ENCODE data around the gene SCN4A.

Gene SCN4A

GRCh38 chr17:63934183-63935112 is 38.3 kb downstream of the SCN4A start:
- DNase-seq (ENCODE audit: insufficient read length) = no peak
- FAIRE-seq = no peak
- TF ChIP-seq POLR2A (IDR thresholded peaks at IDR 0.05; ENCODE audit: low read depth, low read length) (no peak), TAF1 (IDR thresholded peaks at IDR 0.05; ENCODE audit: borderline replicate concordance, low read depth, low read length) (no peak), POLR2AphosphoS5 (IDR thresholded peaks at IDR 0.05; ENCODE audit: low read depth, low read length) (no peak)

DNA sequence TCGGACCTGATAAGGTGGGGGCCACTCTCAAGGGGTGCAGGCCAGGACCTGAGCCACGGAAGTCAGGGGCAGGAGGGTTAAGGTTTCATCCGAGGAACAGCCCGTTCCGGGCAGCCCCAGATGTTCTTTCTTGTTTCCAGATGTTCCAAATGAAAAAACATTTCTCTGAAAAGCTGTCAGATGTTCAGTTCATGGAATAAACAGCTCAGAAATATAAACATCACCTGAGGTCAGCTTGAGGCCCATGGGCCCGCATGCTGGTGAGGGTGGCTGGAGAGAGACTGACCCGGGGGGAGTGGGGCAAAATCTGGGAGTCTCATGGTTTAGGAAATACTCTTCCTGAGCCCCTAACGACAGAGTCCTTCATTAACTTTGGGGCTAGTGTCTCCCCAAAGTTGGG is 39.1 kb downstream of the SCN4A start:
- DNase-seq (ENCODE audit: insufficient read length) = no peak
- no peak for FAIRE-seq
- TF ChIP-seq TAF1 (IDR thresholded peaks at IDR 0.05; ENCODE audit: borderline replicate concordance, low read depth, low read length) (no peak), POLR2A (IDR thresholded peaks at IDR 0.05; ENCODE audit: low read depth, low read length) (no peak), POLR2AphosphoS5 (IDR thresholded peaks at IDR 0.05; ENCODE audit: low read depth, low read length) (no peak)

GRCh38 chr17:63932721-63933120 is 40.0 kb downstream of the SCN4A start:
- TF ChIP-seq POLR2A (IDR thresholded peaks at IDR 0.05; ENCODE audit: low read depth, low read length) (no peak), TAF1 (IDR thresholded peaks at IDR 0.05; ENCODE audit: borderline replicate concordance, low read depth, low read length) (no peak)
- FAIRE-seq = no peak

DNA sequence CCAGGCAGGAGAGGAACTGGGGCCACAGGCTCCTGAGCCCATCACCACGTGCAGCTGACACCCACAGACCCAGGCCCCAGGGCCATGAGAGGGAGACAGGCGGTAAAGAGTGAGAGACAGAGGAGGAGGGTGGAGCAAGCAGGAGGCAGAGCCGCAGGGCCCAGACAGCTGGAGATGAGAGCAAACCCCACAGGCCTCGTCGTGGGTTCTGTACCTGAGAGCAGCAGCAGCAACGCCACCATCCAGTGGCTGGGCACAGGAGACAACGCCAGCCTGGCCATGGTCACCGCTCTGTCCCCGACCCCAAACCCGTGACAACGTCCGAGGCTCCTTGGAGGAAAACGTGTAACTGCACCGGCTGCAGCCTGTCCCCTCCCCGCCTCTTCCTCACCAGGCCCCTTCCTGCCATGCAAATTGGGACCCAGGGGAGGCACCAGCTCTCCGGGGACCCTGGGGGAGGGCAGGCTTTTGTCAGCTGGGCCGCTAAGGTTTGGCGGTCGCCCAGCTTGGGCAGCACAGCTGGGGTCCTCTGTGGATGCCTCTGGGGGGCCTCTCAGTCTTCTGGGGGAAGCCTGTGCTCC is 40.6 kb downstream of the SCN4A start, which contains the start of gene CD79B:
TSS of gene CD79B (minus strand) at position 351 of the 581 bp plus-strand sequence. CDS start at position 281, 70 bp downstream.
- FAIRE-seq (peak; percentile 97), DNase-seq (ENCODE audit: insufficient read length) (peak; percentile 98)
- TF ChIP-seq POLR2A (IDR thresholded peaks at IDR 0.05; ENCODE audit: low read depth, low read length) (peak; percentile 82), TAF1 (IDR thresholded peaks at IDR 0.05; ENCODE audit: borderline replicate concordance, low read depth, low read length) (no peak; the same call in 1 of the 2 replicates), POLR2AphosphoS5 (IDR thresholded peaks at IDR 0.05; ENCODE audit: low read depth, low read length) (peak; percentile 73)

More at GRCh38 chr17:63932721-63933120, 40.0 kb downstream of the SCN4A start:
- DNase-seq (ENCODE audit: insufficient read length) = no peak

DNA sequence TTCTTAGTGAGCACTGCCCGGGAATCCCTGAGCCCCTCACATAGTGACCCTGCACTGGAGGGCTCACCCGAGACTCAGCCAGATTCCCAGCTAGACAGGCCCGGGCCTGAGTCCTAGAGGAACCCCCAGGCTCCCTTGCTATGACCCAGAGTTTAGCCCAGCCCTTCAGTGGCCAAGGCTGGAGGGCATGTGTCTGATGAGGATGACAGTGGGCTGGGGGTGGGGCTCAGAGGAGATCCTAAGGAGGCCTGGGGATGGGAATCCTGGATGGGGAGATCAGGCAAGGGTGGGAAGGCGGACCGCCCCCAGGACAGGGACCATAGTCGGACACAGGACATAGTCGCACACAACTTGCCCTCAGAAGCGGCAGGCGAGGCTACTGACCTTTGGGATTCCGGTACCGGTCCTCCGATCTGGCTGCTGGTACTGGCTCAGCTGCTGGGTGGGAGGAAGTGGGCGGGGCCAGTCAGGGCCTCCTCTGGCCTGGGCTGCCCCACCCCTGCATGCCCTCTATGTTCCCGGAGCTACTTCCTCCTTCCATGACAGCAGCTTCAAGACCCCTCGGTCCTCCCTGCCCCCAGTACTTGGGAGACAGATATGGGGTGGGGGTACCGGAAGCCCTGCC is 41.7 kb downstream of the SCN4A start:
- TF ChIP-seq TAF1 (IDR thresholded peaks at IDR 0.05; ENCODE audit: borderline replicate concordance, low read depth, low read length) (no peak), POLR2A (IDR thresholded peaks at IDR 0.05; ENCODE audit: low read depth, low read length) (no peak; the same call in 1 of the 2 replicates), POLR2AphosphoS5 (IDR thresholded peaks at IDR 0.05; ENCODE audit: low read depth, low read length) (no peak)
- DNase-seq (ENCODE audit: insufficient read length) (peak; percentile 86), FAIRE-seq (peak; percentile 90)

DNA sequence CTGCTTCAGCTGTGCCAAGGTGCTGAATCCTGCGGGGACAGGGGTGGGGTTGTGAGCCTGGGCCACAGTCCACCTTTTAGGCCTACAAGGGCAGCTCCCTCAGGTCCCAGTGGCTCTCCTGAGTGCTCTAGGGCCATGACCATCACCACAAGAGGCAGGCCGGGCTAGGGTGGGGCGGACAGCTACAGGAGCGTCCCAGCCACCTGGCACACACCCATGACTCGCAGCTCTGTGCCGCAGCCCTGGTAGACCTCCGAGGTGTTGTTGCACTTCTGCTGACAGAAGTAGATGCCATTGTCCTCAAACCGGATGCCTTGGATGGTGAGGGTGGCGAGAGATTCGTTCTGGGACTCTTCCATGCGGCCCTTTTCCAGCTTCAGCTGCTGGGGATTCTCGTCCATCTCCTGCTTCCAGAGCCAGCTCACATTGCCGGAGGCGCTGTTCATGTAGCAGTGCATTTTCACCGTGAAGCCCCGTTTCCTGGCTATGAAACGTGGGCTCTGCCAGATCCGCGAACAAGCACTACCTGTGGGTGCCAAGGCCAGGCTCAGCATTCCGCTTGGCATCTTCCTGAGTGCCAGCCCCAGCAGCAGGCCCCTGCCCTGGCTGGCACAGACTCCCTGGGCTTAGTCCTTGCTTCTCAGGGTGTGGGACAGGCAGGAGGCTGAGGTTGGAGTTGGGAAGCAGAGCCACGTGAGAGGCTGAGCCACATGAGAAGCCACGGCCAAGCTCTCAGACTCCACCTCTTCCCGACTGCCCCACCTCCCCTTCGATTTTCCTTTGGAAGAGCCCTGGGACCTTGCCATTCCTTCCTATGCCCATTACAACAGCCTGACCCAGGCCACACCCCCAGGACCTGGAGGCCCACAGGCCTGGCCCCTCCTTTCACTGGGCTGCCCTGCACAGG is 42.6 kb downstream of the SCN4A start:
- DNase-seq (ENCODE audit: insufficient read length) (no peak), FAIRE-seq (no peak)
- TF ChIP-seq POLR2AphosphoS5 (IDR thresholded peaks at IDR 0.05; ENCODE audit: low read depth, low read length) (no peak), TAF1 (IDR thresholded peaks at IDR 0.05; ENCODE audit: borderline replicate concordance, low read depth, low read length) (no peak), POLR2A (IDR thresholded peaks at IDR 0.05; ENCODE audit: low read depth, low read length) (no peak)

DNA sequence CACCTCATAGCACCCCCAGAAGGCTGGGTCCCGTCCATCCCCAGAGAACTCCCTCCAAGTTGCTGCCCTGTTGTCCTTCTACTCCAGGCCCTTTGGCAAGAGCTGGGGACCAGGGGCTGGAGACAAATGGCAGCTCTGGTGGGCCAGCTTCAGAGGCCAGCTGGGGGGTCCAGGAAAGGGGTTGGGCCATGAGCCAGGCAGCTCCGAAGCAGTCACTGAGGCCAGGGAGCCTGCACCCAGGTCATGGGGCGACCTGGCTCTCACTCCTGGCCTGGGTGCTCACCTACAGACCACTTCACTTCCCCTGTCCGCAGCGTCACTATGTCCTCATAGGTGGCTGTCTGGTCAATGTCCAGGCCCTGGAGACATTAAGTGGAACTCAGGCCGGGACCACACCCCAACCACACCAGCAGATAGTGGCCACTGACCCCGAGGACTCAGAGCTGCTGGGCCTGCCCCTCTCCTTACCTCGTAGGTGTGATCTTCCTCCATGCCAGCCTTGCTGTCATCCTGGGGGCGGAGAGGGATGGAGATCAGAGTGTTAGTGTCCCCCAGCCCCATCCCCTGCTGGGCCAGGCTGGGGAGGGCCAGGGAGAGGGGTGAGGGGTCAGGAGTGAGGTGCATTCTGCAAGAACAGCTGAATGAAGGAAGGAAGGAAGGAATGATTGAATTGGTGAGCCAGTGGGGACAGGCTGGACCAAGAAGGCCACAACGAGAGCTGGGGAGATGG is 43.6 kb downstream of the SCN4A start:
- FAIRE-seq (no peak), DNase-seq (ENCODE audit: insufficient read length) (no peak)
- TF ChIP-seq POLR2A (IDR thresholded peaks at IDR 0.05; ENCODE audit: low read depth, low read length) (no peak), TAF1 (IDR thresholded peaks at IDR 0.05; ENCODE audit: borderline replicate concordance, low read depth, low read length) (no peak), POLR2AphosphoS5 (IDR thresholded peaks at IDR 0.05; ENCODE audit: low read depth, low read length) (no peak)

GRCh38 chr17:63928172-63928666 is 44.5 kb downstream of the SCN4A start:
- TF ChIP-seq TAF1 (IDR thresholded peaks at IDR 0.05; ENCODE audit: borderline replicate concordance, low read depth, low read length) = no peak
- TF ChIP-seq POLR2AphosphoS5 (IDR thresholded peaks at IDR 0.05; ENCODE audit: low read depth, low read length) = no peak
- TF ChIP-seq POLR2A (IDR thresholded peaks at IDR 0.05; ENCODE audit: low read depth, low read length) = no peak
- FAIRE-seq (no peak), DNase-seq (ENCODE audit: insufficient read length) (no peak)

DNA sequence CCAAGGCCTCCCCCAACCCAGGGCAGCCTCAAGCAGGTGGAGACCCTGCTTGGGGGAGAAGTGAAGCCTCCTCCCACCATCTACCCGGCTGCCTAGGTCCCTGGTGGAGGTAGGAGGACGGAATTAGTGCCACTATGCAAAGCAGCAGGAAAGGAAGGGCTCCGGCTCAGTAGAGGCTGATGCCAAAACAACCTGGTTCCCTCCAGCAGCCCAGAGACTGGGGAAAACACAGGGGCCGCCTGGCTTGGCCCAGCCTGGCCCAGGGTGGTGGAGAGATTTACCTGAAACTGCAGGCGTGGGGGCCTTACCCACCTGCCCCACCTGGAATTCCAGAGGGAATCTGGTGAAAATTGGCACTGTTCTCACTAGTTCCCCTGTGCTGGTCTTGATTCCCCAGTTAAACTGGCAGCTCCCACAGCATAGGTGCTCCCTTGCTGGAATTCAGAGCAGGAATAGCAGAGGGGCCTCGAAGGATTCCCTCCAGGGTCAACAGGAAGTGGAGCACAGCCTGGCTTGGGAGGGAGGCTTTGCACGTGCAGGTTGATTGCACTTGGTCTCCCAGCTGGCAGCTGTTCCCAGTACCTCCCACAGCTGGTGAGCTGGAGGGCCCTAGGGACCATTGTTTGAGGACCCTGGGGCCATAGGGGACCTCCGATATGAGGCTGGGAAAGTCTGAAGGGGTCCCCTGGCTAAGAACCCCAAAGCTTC is 45.1 kb downstream of the SCN4A start:
- TF ChIP-seq TAF1 (IDR thresholded peaks at IDR 0.05; ENCODE audit: borderline replicate concordance, low read depth, low read length) (no peak), POLR2A (IDR thresholded peaks at IDR 0.05; ENCODE audit: low read depth, low read length) (peak; percentile 23; the same call in 1 of the 2 replicates)
- peak; percentile 60 for FAIRE-seq
- DNase-seq (ENCODE audit: insufficient read length) = no peak
